Medulla oblongata (tissue), 1 donor: ENCODE data around the gene C5AR2.
"Not testable (repeated sequence)": the region's sequence is repeated elsewhere in the genome, so short reads cannot be mapped to it uniquely, and the experiment has no call there.

ENCODE experiments used
- DNase-seq: peaks from one replicate; pipeline ENCODE4 v3.0.0-alpha.2; 2015; ENCODE audit errors: extremely low spot score

The C5AR2 gene

GRCh38 chr19:47363758-47364531 lies 32.0 kb downstream of the C5AR2 start:
- no peak for DNase-seq

DNA sequence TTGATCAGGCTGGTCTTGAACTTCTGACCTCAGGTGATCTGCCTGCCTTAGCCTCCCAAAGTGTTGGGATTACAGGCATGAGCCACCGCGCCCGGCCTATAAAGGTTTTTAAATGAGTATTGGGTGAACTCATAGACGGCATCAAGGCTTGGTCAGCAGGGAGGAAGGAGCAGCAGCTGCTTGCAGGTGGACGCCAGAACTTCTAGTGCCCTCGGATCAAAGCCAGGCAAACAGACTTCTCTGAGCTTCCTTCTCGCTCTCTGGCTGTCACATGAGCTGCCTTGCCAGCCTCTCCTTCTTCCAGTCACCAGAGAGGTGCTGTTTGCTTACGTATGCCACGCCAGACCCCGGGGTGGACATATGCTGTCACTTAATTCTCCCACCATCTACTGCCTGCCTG lies 33.5 kb downstream of the C5AR2 start:
- not testable (repeated sequence) for DNase-seq

DNA sequence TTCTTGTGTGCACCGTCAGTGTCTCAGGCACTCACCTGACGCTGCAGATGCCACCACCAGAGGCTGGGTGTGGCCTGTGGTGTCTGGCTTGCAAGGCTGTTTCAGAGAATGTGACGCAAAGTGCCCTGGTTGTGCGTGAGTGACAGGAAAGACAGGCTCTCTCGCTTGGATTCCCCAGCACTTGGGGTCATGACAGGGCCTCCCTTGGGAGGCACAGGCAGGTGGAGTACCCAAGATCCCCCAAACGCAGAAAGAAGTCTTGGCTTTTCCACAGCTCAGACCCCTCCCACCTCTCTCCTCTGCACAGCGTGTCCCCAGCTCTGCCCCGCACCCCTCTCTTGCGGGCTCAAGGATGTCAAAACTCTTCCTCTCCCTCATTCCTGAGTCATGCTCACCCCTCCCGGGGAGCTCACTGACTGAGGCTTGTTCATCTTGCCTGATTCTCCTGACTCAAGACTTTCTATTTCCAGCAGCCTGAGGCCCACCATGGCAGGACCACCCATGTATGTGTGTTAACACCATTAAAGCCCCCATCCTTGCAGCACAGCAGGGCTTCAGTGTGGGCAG lies 38.2 kb downstream of the C5AR2 start:
- DNase-seq: no peak

DNA sequence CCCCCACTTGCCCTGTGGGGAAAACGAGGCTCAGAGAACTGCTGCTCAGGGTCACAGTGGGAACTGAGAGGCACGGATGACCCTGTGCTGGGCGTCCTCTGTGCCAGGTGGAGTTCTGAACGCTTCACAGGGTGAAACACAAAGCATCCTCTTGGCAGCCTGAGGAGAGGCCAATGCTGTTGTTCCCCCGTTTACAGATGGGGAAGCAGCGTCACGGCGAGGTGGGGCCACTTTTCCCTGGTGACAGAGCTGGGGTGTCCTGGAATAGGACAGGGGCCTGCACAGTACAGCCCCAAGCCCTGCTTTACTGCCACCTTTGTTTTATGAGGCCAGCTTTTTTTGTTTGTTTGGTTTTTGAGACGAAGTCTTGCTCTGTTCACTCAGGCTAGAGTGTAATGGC lies 39.3 kb downstream of the C5AR2 start:
- DNase-seq: no peak

DNA sequence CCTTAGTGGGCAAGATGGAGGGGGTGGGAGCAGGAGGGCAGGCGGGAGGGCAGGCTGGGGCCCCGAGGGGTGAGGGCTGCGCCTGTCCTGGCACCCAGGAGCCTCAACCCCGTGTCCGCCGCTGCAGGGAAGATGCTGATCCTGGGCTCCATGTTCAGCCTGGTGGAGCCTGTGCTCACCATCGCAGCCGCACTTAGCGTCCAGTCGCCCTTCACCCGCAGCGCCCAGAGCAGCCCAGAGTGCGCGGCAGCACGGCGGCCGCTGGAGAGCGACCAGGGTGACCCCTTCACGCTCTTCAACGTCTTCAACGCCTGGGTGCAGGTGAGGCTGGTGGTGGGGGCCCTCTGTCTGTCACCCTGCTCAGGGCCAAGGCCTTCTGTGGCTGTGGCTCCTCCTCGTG lies 40.6 kb downstream of the C5AR2 start:
- no peak for DNase-seq

GRCh38 chr19:47373246-47374240 lies 41.6 kb downstream of the C5AR2 start:
- no peak for DNase-seq

- no peak for DNase-seq
These were observed 43.1 kb downstream of the C5AR2 start for GRCh38 chr19:47374876-47375693.

DNA sequence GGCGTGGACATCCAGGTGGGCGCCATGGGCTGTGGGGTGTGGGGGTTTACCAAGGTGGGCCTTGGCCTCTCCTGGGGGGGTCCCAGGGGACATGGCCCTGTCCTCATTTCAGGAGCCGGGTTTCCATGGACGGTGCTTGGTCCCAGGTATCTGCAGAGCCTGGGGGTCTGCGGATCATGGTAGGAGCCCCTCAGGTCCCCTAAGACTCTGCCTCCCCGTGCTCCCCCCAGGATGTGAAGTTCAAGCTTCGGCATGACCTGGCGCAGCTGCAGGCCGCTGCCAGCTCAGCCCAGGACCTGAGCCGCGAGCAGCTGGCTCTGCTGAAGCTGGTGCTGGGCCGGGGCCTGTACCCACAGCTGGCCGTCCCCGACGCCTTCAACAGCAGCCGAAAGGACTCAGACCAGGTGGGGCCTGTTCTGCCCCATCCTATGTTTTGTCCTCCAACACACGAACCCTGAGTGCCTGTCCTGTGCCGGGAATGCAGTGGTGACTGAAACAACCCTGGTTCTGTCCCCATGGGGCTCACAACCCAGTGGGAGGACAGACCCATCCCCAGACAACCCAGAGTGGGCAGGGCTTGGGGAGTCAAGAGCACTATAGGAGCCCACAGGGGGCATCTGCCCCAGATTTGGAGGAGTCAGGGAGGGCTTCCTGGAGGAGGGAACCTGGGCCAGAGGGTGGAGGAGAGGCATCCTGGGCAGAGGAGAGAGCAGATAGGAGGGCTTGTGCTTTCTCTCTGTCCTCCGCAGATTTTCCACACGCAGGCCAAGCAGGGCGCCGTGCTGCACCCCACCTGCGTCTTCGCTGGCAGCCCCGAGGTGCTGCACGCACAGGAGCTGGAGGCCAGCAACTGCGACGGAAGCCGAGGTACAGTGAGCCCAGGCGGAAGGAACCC lies 44.0 kb downstream of the C5AR2 start:
- no peak for DNase-seq

- no peak for DNase-seq
These were observed 44.7 kb downstream of the C5AR2 start for GRCh38 chr19:47376589-47377144.

DNA sequence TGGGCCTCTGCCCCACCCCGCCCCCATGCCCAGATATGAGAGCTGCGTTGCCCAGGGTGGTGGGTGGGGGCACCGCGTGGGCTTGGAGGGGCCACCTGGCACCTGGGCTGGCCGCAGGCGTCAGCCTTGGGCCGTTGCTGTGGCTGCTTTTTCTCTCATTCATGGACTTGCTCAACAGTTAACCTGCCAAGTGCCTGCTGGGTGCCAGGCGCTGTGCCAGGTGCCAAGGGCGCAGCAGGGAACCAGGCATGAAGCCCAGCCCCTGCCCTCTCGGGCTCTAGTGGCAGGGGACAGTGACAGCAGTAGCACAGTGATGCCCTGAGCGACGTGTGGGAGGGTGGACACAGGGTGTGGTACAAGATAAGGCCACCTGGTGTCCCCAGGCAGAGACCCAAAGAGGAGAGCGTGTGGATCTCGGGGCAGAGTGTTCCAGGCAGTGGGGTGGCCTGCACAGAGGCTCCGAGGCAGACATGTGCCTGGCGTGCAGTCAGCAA lies 45.3 kb downstream of the C5AR2 start:
- no peak for DNase-seq

- no peak for DNase-seq
These were observed 45.8 kb downstream of the C5AR2 start for GRCh38 chr19:47377801-47378200.

DNA sequence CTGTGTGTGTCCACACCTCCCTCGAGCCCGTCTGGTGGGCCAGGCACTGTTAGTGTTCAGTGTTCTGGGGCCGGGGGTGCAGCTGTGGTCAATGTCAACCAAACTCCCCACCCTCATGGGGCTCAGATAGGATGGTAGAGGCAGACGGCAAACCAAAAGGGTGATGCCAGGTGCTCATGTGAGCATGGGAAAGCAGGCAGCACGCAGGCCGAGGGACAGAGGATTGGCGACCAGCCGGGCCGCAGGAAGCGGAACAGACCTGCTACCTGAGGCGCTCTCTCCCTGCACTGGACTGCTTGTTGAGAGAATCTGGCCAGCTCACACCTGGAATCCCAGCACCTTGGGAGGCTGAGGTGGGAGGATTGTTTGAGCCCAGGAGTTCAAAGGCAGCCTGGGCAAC lies 46.3 kb downstream of the C5AR2 start:
- DNase-seq: no peak

- DNase-seq: peak; percentile 55
These were observed 47.5 kb downstream of the C5AR2 start for GRCh38 chr19:47379381-47379938.

- DNase-seq: no peak
These were observed 48.6 kb downstream of the C5AR2 start for GRCh38 chr19:47380559-47380958.

DNA sequence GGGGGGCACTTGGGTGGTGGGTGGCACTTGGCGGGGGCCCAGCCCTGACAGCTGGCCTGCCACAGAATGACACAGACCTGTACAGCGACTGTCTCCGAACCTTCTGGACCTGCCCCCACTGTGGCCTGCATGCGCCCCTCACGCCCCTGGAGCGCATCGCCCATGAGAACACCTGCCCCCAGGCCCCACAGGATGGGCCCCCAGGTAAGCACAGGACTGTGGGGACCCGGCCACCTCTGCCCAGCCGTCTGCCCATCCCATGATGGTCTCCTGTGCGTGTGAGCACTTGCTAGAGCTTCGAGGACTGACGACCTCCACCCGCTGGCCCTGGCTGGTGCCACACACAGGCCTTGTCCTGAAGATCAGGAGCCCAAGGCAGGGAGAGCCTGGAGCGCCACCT lies 49.1 kb downstream of the C5AR2 start:
- no peak for DNase-seq

- no peak for DNase-seq
These were observed 49.8 kb downstream of the C5AR2 start for GRCh38 chr19:47381653-47382279.

GRCh38 chr19:47383890-47384289 lies 51.9 kb downstream of the C5AR2 start:
- not testable (repeated sequence) for DNase-seq

DNA sequence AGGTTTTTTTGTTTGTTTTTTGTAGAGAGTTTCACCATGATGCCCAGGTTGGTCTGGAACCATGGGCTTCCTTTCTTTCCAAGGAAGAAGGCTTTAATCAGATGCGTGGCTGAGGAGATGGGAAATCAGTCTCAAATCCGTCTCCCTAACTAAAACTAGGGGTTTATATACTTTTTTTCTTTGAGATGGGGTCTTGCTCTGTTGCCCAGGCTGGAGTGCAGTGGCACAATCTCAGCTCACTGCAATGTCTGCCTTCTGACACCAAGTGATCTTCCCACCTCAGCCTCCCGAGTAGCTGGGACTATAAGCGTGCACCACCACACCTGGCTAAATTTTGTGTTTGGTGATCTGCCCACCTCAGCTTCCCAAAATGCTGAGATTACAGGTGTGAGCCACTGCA lies 52.6 kb downstream of the C5AR2 start:
- not testable (repeated sequence) for DNase-seq

GRCh38 chr19:47386582-47386981 lies 54.6 kb downstream of the C5AR2 start:
- DNase-seq: not testable (repeated sequence)
